HepG2 (cell line): Measurements from ENCODE around the gene SHE. TPM values are rescaled to one million over a fixed set of nuclear protein-coding genes. Genes with fewer than 3 reads are reported as not detected.

Experiments
- ATAC-seq: fragments of 200-7000 bp; cut with Tn5 transposase; 3 replicates; pipeline ENCODE4 v1.9.1; 2020; ENCODE audit warnings: mild to moderate bottlenecking, moderate library complexity
- BruUV-seq: library from RNA; stranded (reverse); fragments of 400-500 nt; replicated peaks from 2 replicates; lab custom pipeline; 2021; lab: Mats Ljungman, UMichigan
- CTCF ChIA-PET: fragments of 300-600 bp; formaldehyde crosslinking; extraction: SDS; loops from one replicate; lab custom pipeline; 2021; ENCODE audit warnings: low total read pairs, inconsistent platforms, low intra/inter-chr PET ratio; lab: Yijun Ruan, JAX
- POLR2A ChIA-PET: fragments of 350-600 bp; sonication (Branson Sonifier 250); formaldehyde crosslinking; loops from one replicate; lab custom pipeline; 2020; ENCODE audit warnings: antibody characterized with exemption, inconsistent platforms; lab: Yijun Ruan, JAX
- DNase-seq: peaks from one replicate; pipeline ENCODE4 v3.0.0-alpha.2; 2015; ENCODE audit warnings: low spot score
- FAIRE-seq: peaks from 3 replicates; lab custom pipeline; 2011; peaks lifted over from hg19 to GRCh38; lab: Jason Lieb, UNC
- H2AFZ ChIP-seq: one replicate; pipeline ENCODE4 v1.6.1; 2011; ENCODE audit warnings: low read length, inconsistent platforms
- H3K27ac ChIP-seq: fragments of 300-600 bp; 3 replicates; pipeline ENCODE4 v1.8.0; 2011; ENCODE audit warnings: mixed run types, mild to moderate bottlenecking, mixed read lengths, low read length, inconsistent platforms; ENCODE audit not compliant: insufficient read depth; ENCODE audit errors: extremely low read length
- H3K27me3 ChIP-seq, 2 experiments: fragments of 200-600 bp in 1 of 2; 2 replicates in 1 of 2; 3 replicates in 1 of 2; pipeline versions ENCODE4 v1.6.0 to v1.8.0; 2011; ENCODE audit warnings: low read length in 2 of 2, mild to moderate bottlenecking in 2 of 2, moderate library complexity in 2 of 2, inconsistent platforms in 1 of 2; ENCODE audit not compliant: insufficient read depth in 2 of 2, control insufficient read depth in 1 of 2
- H3K36me3 ChIP-seq, 2 experiments: fragments of 200-600 bp in 1 of 2; replicated peaks in 1 of 2; 2 replicates in 1 of 2; 3 replicates in 1 of 2; pipeline versions ENCODE4 v1.5.1 to v1.8.0; 2011; ENCODE audit warnings: low read length in 2 of 2, inconsistent platforms in 1 of 2; ENCODE audit not compliant: insufficient read depth in 2 of 2, control insufficient read depth in 1 of 2
- H3K4me1 ChIP-seq: 2 replicates; pipeline ENCODE4 v1.5.1; 2012; ENCODE audit warnings: low read length, inconsistent platforms; ENCODE audit not compliant: insufficient read depth
- H3K4me2 ChIP-seq: 2 replicates; pipeline ENCODE4 v1.6.0; 2011; ENCODE audit warnings: low read depth, low read length, inconsistent platforms
- H3K4me3 ChIP-seq, 3 experiments: fragments of 200-600 bp in 1 of 3; sonication (generic), shearing (Covaris generic) in 1 of 3; replicated peaks in 1 of 3; 2 replicates each; pipeline ENCODE4 v1.5.1; 2011 to 2016; ENCODE audit warnings: low read length in 3 of 3, inconsistent platforms in 2 of 3, low read depth in 2 of 3, mild to moderate bottlenecking in 2 of 3, control low read depth in 1 of 3, mixed read lengths in 1 of 3; ENCODE audit not compliant: insufficient read depth in 1 of 3
- H3K79me2 ChIP-seq: one replicate; pipeline ENCODE4 v1.6.1; 2011; ENCODE audit warnings: low read length, inconsistent platforms; ENCODE audit not compliant: insufficient read depth
- H3K9ac ChIP-seq: 2 replicates; pipeline ENCODE4 v1.6.0; 2011; ENCODE audit warnings: mild to moderate bottlenecking, low read depth, low read length, inconsistent platforms; ENCODE audit not compliant: insufficient read depth
- H3K9me3 ChIP-seq: 2 replicates; pipeline ENCODE4 v1.5.1; 2012; ENCODE audit warnings: mild to moderate bottlenecking, low read length
- H4K20me1 ChIP-seq: 2 replicates; pipeline ENCODE4 v1.6.0; 2011; ENCODE audit warnings: inconsistent platforms, mild to moderate bottlenecking, low read length, moderate library complexity; ENCODE audit not compliant: insufficient read depth
- ARID5B ChIP-seq: IDR thresholded peaks from 2 replicates; pipeline ENCODE4 v1.4.0; 2020; ENCODE audit warnings: mild to moderate bottlenecking, missing genetic modification reagents
- ATF5 ChIP-seq: sonication (generic); formaldehyde crosslinking; IDR thresholded peaks from 2 replicates; pipeline ENCODE4 v1.4.0; 2020; ENCODE audit warnings: mild to moderate bottlenecking, low read depth, missing genetic modification reagents
- ATF7 ChIP-seq, 2 experiments: fragments of 450-650 bp in 1 of 2; sonication (generic) in 1 of 2; formaldehyde crosslinking in 1 of 2; IDR thresholded peaks; 2 replicates each; pipeline versions ENCODE4 v1.4.0 to v1.6.1; 2016 to 2020; ENCODE audit warnings: antibody characterized with exemption in 1 of 2, mild to moderate bottlenecking in 1 of 2, missing genetic modification reagents in 1 of 2
- BRCA1 ChIP-seq: sonication (generic); formaldehyde crosslinking; IDR thresholded peaks from 2 replicates; pipeline ENCODE4 v1.4.0; 2020; ENCODE audit warnings: missing genetic modification reagents
- IKZF1 ChIP-seq: fragments of 450-650 bp; IDR thresholded peaks from 2 replicates; pipeline ENCODE4 v1.7.1; 2016
- IRF9 ChIP-seq: sonication (generic); formaldehyde crosslinking; IDR thresholded peaks from 2 replicates; pipeline ENCODE4 v1.8.0; 2022; ENCODE audit warnings: missing genetic modification reagents, mild to moderate bottlenecking, borderline replicate concordance
- MNT ChIP-seq: fragments of 450-650 bp; IDR thresholded peaks from 2 replicates; pipeline ENCODE4 v1.6.1; 2016
- SMARCE1 ChIP-seq: fragments of 450-650 bp; IDR thresholded peaks from 2 replicates; pipeline ENCODE4 v1.6.1; 2017; ENCODE audit warnings: borderline replicate concordance
- TCF7 ChIP-seq: sonication (generic); IDR thresholded peaks from 2 replicates; pipeline ENCODE4 v1.6.1; 2016; ENCODE audit warnings: antibody characterized with exemption, low read depth
- ZHX1 ChIP-seq: sonication (generic); formaldehyde crosslinking; IDR thresholded peaks from 2 replicates; pipeline ENCODE4 v1.8.1; 2022; ENCODE audit warnings: low read depth, mild to moderate bottlenecking, missing genetic modification reagents
- ZNF740 ChIP-seq: sonication (generic); formaldehyde crosslinking; IDR thresholded peaks from 2 replicates; pipeline ENCODE4 v1.4.0; 2020; ENCODE audit warnings: missing genetic modification reagents
- WGBS: methylation state at CpG from one replicate; pipeline ENCODE4 v1.1.6; 2017; ENCODE audit warnings: low lambda C conversion rate; 5-methylcytosine and 5-hydroxymethylcytosine counted together
- in situ Hi-C: cut with HindIII; loops from 2 replicates; pipeline ENCODE4 v1.10.0; 2017; ENCODE audit warnings: low pct_unique_long_range_greater_than_20kb; ENCODE audit not compliant: extremely low pct_ligation_motif_present
- intact Hi-C: fragments of 100-400 bp; cut with micrococcal nuclease; formaldehyde crosslinking; loops from one replicate; pipeline ENCODE4 v1.10.0; 2022; ENCODE audit not compliant: unreplicated experiment
- polyA plus RNA-seq, 8 experiments: library from polyadenylated mRNA; depleted of rRNA in 3 of 8; stranded (reverse) in 7 of 8; unstranded in 1 of 8; fragments of >200 nt; fragmentation: Illumina TruSeq in 4 of 8; extraction: Trizol in 4 of 8; gene quantifications; 2 replicates each; pipeline versions ENCODE4 v1.2.1 to v1.2.3, GENCODE V29; 2011 to 2016; ENCODE audit warnings: low read depth in 4 of 8, missing spikeins in 1 of 8, mixed read lengths in 1 of 8; ENCODE audit not compliant: insufficient read depth in 1 of 8
- total RNA-seq, 5 experiments: library from RNA; depleted of rRNA; stranded (reverse); fragments of >200 nt; fragmentation: Illumina TruSeq; extraction: Trizol; gene quantifications; 2 replicates each; pipeline ENCODE4 v1.2.3, GENCODE V29; 2016; ENCODE audit warnings: low read depth in 1 of 5

SHE gene
- total and polyA plus RNA-seq, 2 of the 13 experiments (the other 11 are each of a cell fraction or from before 2014, with no cell fraction given), result not detected

- TF ChIP-seq ZHX1, result no peak
- TF ChIP-seq, all 625 proteins: peak for 0
These were observed 18.1 kb upstream of the SHE start (continued) for GRCh38 chr1:154520333-154520732.

- no peak overlapping the region for H3K27ac ChIP-seq
- ChIA-PET POLR2A (no interaction called here), CTCF (no interaction called here)
- H3K4me1 ChIP-seq, result 0 out of 2 replicates have a peak, but pooled peaks cover 8% of the 10 kb centered on the region
- no peak overlapping the region for H2AFZ ChIP-seq
- H3K4me2 ChIP-seq, result no peak overlapping the region
- BruUV-seq, result no TSS peak
- no peak overlapping the region for H3K9ac ChIP-seq
- FAIRE-seq (no peak), ATAC-seq (no peak), DNase-seq (no peak)
- WGBS, result 55% methylated on average over 9 of the region's 9 CpGs
- H3K79me2 ChIP-seq, result no peaks in the 10 kb centered on the region
- no peaks in the 10 kb centered on the region for H3K9me3 ChIP-seq
- H4K20me1 ChIP-seq, result no peaks in the 10 kb centered on the region
- no peak overlapping the region for H3K4me3 ChIP-seq
- H3K36me3 ChIP-seq, result no peaks in the 10 kb centered on the region
- in situ Hi-C loops (no loop called here), intact Hi-C loops (no loop called here)
- peaks cover 1 to 16% of the 10 kb centered on the region in 2 experiments; a peak in 4 of 5 replicates for H3K27me3 ChIP-seq
- TF ChIP-seq IKZF1 (no peak), ATF5 (CRISPR knock-in tag) (no peak), IRF9 (CRISPR knock-in tag) (no peak), ATF7 (IDR thresholded peaks at IDR 0.05) (no peak), ATF7 (CRISPR knock-in tag; IDR thresholded peaks at IDR 0.05) (no peak), ARID5B (CRISPR knock-in tag) (no peak), ZNF740 (CRISPR knock-in tag) (no peak), TCF7 (no peak), SMARCE1 (no peak), BRCA1 (CRISPR knock-in tag) (no peak), MNT (no peak)
These were observed 17.4 kb upstream of the SHE start for GRCh38 chr1:154519591-154519991.
